Measurements from ENCODE around the gene NPAS4. TPM values are rescaled to one million over a fixed set of nuclear protein-coding genes. Genes with fewer than 3 reads are reported as not detected.
"Not testable (repeated sequence)": the region's sequence is repeated elsewhere in the genome, so short reads cannot be mapped to it uniquely, and the experiment has no call there.

The NPAS4 gene
- total RNA-seq = under 1 TPM in 1 of 2 donors, not detected in 1; 0.19 TPM

DNA sequence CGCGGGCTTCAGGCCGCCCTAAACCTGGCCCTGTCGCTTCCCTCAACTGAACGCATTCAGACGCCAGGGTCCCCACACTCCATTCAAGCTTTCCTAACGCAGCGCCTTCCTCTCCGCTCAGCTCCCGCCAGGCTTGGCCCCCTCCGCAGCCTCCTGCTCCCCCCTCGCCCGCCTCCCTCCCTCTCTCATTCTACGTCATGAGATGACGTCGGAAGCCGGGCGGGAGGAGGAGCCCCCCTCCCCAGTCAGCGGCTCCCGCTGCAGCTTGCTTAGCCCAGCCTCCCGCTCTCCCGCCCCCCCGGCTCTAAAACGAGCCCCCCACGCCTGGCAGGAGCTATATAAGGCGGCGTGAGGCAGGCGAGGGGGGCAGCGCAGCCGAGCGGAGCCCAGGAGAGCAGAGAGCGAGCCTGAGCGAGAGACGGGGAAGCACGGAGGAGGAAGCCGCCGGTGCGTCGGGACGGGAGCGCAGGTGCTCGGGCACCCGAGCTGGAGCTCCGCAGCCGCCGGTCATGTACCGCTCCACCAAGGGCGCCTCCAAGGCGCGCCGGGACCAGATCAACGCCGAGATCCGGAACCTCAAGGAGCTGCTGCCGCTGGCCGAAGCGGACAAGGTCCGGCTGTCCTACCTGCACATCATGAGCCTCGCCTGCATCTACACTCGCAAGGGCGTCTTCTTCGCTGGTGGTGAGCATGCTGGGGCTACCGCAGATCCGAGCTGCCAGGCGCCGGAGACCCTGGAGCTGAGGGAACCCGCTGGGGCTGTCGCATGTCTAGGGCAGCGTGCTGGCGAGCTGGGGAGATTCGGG lies at the start of gene NPAS4:
NPAS4 (plus strand) TSS at position 365 of the 806 bp plus-strand sequence; CDS start at position 510, 145 bp downstream.
- Histone ChIP-seq H3K36me3 (peaks cover 6% of the 10 kb centered on the region), H3K27ac (no peak within 1 kb of the TSS), H3K9me3 (no peaks in the 10 kb centered on the region), H3K4me1 (peaks cover 0 to 39% of the 10 kb centered on the region in 2 donors), H3K27me3 (no peaks in the 10 kb centered on the region), H3K4me3 (no peak within 1 kb of the TSS)
- DNase-seq (ENCODE audit: low spot score) = no peak
- TF ChIP-seq, protein P1, sequence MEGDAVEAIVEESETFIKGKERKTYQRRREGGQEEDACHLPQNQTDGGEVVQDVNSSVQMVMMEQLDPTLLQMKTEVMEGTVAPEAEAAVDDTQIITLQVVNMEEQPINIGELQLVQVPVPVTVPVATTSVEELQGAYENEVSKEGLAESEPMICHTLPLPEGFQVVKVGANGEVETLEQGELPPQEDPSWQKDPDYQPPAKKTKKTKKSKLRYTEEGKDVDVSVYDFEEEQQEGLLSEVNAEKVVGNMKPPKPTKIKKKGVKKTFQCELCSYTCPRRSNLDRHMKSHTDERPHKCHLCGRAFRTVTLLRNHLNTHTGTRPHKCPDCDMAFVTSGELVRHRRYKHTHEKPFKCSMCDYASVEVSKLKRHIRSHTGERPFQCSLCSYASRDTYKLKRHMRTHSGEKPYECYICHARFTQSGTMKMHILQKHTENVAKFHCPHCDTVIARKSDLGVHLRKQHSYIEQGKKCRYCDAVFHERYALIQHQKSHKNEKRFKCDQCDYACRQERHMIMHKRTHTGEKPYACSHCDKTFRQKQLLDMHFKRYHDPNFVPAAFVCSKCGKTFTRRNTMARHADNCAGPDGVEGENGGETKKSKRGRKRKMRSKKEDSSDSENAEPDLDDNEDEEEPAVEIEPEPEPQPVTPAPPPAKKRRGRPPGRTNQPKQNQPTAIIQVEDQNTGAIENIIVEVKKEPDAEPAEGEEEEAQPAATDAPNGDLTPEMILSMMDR (IDR thresholded peaks at IDR 0.05) = no peak

DNA sequence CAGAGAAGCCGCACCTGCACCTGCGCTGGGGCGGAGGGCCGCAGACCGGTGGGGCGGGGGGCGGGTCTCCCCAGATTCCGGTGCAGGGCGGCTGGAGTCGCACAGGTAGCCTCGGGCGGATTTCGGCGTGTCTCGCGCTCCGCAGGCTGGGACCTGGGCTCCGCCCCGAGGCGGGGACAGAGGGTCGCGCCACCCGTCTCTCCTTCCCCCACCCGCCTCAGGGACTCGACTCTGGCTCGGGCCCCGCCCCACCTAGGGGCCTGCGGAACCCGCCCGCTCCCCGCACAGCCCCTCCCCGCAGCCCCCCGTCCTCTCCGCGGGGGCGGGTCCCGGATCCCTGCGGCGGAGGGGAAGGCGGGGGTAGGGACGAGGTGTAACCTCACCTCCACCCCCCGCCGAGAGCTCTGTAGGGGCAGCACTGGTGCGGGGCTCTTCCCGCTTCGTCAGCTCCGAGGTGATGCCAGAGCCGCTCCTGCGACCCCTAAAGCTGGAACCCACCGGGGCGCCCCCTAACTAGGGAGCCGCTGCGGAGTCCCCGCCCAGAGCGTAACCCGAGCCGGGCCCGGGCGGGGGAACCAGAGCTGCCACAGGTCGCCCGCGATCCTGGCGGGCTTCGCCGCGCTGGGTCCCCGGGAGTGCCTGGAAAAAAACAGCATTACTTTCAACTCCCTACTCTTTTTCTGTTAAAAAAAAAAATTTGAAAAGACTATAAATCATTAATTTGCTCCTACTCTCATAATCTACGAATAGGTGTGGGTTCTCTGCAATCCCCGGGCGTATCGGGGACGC lies 49.0 kb upstream of the NPAS4 start, which contains the start of gene SLC29A2:
SLC29A2 (minus strand) TSS at position 134 of the 789 bp plus-strand sequence. CDS start 169 bp downstream, outside the sequence.
- DNase-seq (ENCODE audit: low spot score) = no peak
- Histone ChIP-seq H3K4me1 (peaks cover 0 to 46% of the 10 kb centered on the region in 2 donors), H3K27ac (peak within 1 kb of the TSS; percentile 84 to 93), H3K27me3 (no peaks in the 10 kb centered on the region), H3K9me3 (no peaks in the 10 kb centered on the region), H3K4me3 (peak within 1 kb of the TSS; percentile 85 to 92), H3K36me3 (peaks cover 17% of the 10 kb centered on the region)
- TF ChIP-seq, protein P1 (IDR thresholded peaks at IDR 0.05) = no peak

DNA sequence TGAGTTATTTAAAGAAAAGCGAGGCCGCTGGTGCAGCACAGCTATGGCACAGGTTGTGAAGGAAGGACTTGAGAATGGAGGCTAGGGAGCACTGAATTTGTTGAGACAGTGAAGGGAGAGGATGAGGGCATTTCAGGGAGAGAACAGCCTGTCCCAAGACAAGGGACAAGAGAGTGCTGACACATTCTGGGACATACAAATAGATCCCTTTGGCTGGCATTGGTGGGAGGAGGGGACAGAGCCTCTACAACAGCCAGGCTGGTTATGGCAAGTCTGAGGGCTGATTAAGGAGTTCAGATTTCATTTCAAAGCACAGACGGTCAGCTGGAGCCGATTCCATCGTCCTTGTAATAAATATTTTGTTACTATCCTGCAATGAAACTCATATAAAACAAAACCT lies 47.6 kb upstream of the NPAS4 start:
- peaks cover 0 to 44% of the 10 kb centered on the region in 2 donors for H3K4me1 ChIP-seq
- TF ChIP-seq, protein P1 (IDR thresholded peaks at IDR 0.05) = no peak
- H3K36me3 ChIP-seq = peaks cover 10% of the 10 kb centered on the region
- no peak for DNase-seq (ENCODE audit: low spot score)
- H3K27ac ChIP-seq = peak overlapping the region; percentile 84 to 93
- H3K4me3 ChIP-seq = no peak overlapping the region
- no peaks in the 10 kb centered on the region for H3K27me3 ChIP-seq
- H3K9me3 ChIP-seq = no peaks in the 10 kb centered on the region

DNA sequence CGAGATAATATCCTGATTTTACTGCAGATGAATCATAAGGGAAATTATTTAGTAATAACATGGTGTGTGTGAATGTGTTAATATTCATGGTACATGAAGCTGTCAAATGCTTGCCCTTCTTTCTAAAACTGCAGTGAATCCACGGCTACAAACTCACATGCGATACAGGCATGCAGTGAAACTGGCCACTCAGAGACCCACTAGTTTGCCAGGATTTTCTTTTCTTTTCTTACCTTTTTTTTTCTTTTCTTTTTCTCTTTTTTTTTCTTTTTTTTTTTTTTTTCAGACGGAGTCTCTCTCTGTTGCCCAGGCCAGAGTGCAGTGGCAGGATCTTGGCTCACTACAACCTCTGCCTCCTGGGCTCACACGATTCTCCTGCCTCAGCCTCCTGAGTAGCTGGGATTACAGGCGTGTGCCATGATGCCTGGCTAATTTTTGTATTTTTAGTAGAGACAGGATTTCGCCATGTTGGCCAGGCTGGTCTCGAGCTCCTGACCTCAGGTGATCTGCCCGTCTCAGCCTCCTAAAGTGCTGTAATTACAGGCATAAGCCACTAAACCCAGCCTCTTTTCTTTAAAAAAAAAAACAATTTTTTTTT lies 47.0 kb upstream of the NPAS4 start:
- H3K36me3 ChIP-seq; DNase-seq (ENCODE audit: low spot score); H3K4me3 ChIP-seq; H3K9me3 ChIP-seq; H3K27me3 ChIP-seq: not testable (repeated sequence)
- Histone ChIP-seq H3K27ac (peak overlapping the region; percentile 84 to 93), H3K4me1 (peaks cover 0 to 39% of the 10 kb centered on the region in 2 donors)

DNA sequence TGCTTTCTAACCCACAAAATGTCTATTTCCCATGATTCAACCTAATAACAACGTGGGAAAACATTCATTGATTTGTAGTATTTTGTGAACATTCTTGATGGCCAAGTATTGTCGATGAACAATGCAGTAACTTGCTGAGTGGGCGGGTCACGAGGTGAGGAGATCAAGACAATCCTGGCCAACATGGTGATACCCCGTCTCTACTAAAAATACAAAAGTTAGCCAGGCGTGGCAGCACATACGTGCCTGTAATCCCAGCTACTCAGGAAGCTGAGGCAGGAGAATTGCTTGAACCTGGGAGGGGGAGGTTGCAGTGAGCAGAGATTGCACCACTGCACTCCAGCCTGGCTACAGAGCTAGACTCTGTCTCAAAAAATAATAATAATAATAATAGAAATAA lies 40.6 kb upstream of the NPAS4 start:
- not testable (repeated sequence) for H3K4me1 ChIP-seq; H3K4me3 ChIP-seq; H3K36me3 ChIP-seq; DNase-seq (ENCODE audit: low spot score); H3K9me3 ChIP-seq; H3K27me3 ChIP-seq; H3K27ac ChIP-seq

DNA sequence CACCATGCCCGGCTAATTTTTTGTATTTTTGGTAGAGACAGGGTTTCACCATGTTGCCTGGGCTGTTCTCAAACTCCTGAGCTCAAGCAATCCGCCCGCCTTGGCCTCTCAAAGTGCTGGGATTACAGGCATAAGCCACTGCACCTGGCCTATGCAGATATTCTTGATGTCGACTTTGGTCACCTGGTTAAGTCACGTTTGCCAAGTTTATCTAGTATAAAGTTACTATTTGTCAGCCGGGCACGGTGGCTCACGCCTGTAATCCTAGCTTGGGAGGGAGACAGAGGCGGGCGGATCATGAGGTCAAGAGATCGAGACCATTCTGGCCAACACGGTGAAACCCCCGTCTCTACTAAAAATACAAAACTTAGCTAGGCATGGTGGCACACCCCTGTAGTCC lies 36.5 kb upstream of the NPAS4 start:
- not testable (repeated sequence) for H3K4me3 ChIP-seq; H3K9me3 ChIP-seq; H3K27ac ChIP-seq; DNase-seq (ENCODE audit: low spot score); H3K4me1 ChIP-seq; H3K27me3 ChIP-seq; H3K36me3 ChIP-seq
